ENCODE data around the gene DOCK6. TPM values are rescaled to one million over a fixed set of nuclear protein-coding genes. Genes with fewer than 3 reads are reported as not detected.

The DOCK6 gene
- total and polyA plus RNA-seq, 5 donors: 23.8 to 68.5 (median 35.8) TPM

DNA sequence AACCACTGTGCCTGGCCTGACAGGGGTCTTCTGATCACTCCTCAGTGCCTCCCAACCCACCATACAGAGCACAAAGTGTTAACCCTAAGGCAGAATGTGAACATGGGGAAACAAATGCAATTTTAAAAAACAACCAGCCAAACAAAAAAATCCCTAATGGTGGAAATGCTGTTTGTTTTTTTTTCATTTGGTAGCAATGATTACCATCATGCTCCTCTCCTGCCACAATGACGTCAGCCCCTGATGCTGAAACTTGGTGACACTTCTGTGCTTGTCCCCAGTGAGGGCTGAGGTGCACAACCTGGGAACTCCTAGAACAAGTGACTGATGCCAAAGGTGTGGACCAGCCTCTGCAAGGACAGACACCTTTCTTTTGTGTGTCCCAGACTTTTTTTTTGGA lies 29.7 kb upstream of the DOCK6 start:
- intact Hi-C loops (cut with DNase I): loop anchor here in 3 of 4 donors (5.0 to 10.0 kb wide), 2 partner anchors 153 to 155 kb away; no protein-coding TSS in a partner anchor
- peaks cover 2% of the 10 kb centered on the region for H3K4me1 ChIP-seq (ENCODE audit: control insufficient read depth, insufficient read depth, low read length)
- H3K9me3 ChIP-seq (ENCODE audit: control insufficient read depth, low read length): no peaks in the 10 kb centered on the region
- H3K4me3 ChIP-seq (ENCODE audit: low read length): no peak overlapping the region
- peak in 1 of 3 donors; percentile 18 for DNase-seq
- ATAC-seq: no peak
- 69% methylated on average over 1 of the region's 1 CpG for WGBS
- no peak overlapping the region for H3K27ac ChIP-seq (ENCODE audit: low read length)
- no peaks in the 10 kb centered on the region for H3K27me3 ChIP-seq (ENCODE audit: control insufficient read depth, insufficient read depth)

DNA sequence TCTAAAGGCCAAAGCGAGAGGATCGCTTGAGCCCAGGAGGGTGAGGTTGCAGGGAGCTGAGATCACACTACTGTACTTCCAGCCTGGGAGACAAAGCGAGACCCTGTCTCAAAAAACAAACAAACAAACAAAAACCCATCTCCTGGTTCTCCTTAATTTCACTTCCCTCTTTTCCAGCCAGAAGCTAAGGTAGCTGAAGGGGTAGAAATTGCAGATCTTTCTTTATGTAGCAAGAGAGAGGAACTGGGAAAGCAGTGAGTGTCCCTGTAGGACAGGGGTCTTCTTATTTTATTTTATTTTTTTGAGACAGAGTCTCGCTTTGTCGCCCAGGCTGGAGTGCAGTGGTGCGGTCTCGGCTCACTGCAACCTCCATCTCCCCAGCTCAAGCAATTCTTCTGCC lies 29.1 kb upstream of the DOCK6 start:
- Histone ChIP-seq H3K4me3 (ENCODE audit: low read length) (no peak overlapping the region), H3K27ac (ENCODE audit: low read length) (no peak overlapping the region), H3K27me3 (ENCODE audit: control insufficient read depth, insufficient read depth) (no peaks in the 10 kb centered on the region), H3K9me3 (ENCODE audit: control insufficient read depth, low read length) (no peaks in the 10 kb centered on the region), H3K4me1 (ENCODE audit: control insufficient read depth, insufficient read depth, low read length) (peaks cover 2% of the 10 kb centered on the region)
- ATAC-seq: no peak
- 90% methylated on average over 7 of the region's 7 CpGs for WGBS
- no peak for DNase-seq
- intact Hi-C loops (cut with DNase I): loop anchor here in 3 of 4 donors (5.0 to 10.0 kb wide), 2 partner anchors 153 to 156 kb away; no protein-coding TSS in a partner anchor

DNA sequence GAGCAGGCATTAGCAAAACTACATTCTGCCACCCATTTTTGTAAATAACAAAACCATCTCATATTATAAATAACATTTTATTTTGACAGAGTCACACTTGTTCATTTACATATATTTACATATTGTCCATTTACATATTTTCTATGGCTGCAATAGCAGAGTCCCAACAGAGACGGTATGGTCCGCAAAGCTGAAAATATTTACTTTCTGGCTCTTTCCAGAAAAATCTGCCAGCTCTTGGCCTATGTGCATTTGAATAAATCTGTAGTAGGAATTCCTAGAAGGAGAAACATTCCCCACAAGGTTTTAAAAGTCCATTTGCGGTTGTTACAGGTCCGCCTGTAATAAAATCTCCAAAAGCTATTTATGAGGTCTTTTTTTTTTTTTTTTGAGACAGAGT lies 27.9 kb upstream of the DOCK6 start:
- H3K4me3 ChIP-seq (ENCODE audit: low read length): no peak overlapping the region
- WGBS: 89% methylated on average over 4 of the region's 4 CpGs
- no peaks in the 10 kb centered on the region for H3K9me3 ChIP-seq (ENCODE audit: control insufficient read depth, low read length)
- DNase-seq (no peak), ATAC-seq (no peak)
- no peaks in the 10 kb centered on the region for H3K27me3 ChIP-seq (ENCODE audit: control insufficient read depth, insufficient read depth)
- intact Hi-C loops (cut with DNase I): loop anchor here in 3 of 4 donors (5.0 to 10.0 kb wide), 2 partner anchors 155 to 157 kb away; no protein-coding TSS in a partner anchor
- peaks cover 2% of the 10 kb centered on the region for H3K4me1 ChIP-seq (ENCODE audit: control insufficient read depth, insufficient read depth, low read length)
- H3K27ac ChIP-seq (ENCODE audit: low read length): no peak overlapping the region

DNA sequence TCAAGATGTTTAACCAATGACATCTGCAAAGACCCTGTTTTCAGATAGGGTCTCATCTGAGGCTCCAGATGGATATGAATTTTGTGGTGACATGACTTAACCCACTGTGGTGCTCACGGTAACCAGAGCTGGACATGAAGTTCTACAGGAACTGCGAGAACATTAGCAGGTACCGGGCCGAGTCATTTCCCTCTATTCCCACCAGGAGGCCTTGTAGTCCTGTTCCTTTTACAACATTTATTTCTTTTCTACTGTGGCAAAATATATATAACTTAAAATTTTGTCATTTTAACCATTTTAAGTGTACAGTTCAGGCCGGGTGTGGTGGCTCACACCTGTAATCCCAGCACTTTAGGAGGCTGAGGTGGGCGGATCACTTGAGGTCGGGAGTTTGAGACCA lies 26.0 kb upstream of the DOCK6 start:
- Histone ChIP-seq H3K9me3 (ENCODE audit: control insufficient read depth, low read length) (no peaks in the 10 kb centered on the region), H3K27me3 (ENCODE audit: control insufficient read depth, insufficient read depth) (no peaks in the 10 kb centered on the region), H3K4me3 (ENCODE audit: low read length) (no peak overlapping the region), H3K27ac (ENCODE audit: low read length) (no peak overlapping the region), H3K4me1 (ENCODE audit: control insufficient read depth, insufficient read depth, low read length) (no peaks in the 10 kb centered on the region)
- intact Hi-C loops (cut with DNase I): loop anchor here in 1 of 4 donors (5.0 kb wide), 1 partner anchor 41 kb away; no protein-coding TSS in a partner anchor
- DNase-seq: peak in 2 of 3 donors; percentile 21 to 45
- no peak for ATAC-seq
- 86% methylated on average over 7 of the region's 7 CpGs for WGBS

DNA sequence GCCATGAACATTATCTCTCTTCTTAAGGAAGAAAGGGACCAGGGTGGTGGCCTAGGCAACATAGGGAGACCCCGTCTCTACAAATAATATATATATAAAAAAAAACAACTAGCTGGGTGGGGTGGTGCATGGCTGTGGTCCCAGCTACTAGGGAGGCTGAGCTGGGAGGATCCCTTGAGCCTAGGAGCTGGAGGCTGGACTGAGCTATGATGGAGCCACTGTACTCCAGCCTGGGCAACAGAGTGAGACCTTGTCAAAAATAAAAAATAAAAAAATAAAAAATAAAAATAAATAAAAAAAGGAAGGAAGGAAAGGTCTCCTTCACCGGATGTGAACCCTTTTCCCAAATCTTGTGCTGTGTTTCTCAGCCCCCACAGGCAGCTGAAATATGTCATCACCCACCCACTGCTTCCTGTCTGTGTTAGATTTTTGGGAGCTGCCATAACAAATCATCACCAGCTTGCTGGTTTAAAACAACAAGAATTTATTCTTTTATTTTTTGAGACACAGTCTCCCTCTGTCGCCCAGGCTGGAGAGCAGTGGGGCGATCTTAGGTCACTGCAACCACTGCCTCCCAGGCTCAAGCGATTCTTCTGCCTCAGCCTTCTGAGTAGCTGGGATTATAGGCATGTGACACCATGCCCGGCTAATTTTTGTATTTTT lies 24.1 kb upstream of the DOCK6 start:
- ATAC-seq: peak; percentile 80 to 84
- H3K27ac ChIP-seq (ENCODE audit: low read length): peak overlapping the region; percentile 48

DNA sequence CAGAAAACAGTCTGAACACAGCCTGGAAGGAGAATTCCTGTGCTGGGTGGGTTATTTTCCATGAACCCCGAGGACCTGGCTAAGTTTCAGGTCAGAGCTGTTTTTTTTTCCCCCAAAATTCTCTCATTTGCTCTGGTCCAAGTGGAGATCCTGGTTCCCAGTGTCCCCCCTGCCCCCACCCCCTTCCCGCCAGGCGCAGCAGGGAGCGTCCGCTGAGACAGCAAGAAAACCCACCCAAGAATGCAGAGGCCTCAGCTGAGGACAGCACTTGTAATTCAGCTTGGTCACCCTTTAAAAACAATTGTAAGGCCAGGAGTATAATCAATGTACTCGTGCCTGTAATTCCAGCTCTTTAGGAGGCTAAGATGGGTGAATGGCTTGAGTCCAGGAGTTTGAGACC lies 22.2 kb upstream of the DOCK6 start:
- ATAC-seq (no peak), DNase-seq (peak in 1 of 3 donors; percentile 67)
- H3K27ac ChIP-seq (ENCODE audit: low read length): no peak overlapping the region
- peaks cover 4% of the 10 kb centered on the region for H3K4me1 ChIP-seq (ENCODE audit: control insufficient read depth, insufficient read depth, low read length)
- 65% methylated on average over 6 of the region's 6 CpGs for WGBS
- intact Hi-C loops (cut with DNase I): no loop called here
- H3K27me3 ChIP-seq (ENCODE audit: control insufficient read depth, insufficient read depth): no peaks in the 10 kb centered on the region
- no peak overlapping the region for H3K4me3 ChIP-seq (ENCODE audit: low read length)
- no peaks in the 10 kb centered on the region for H3K9me3 ChIP-seq (ENCODE audit: control insufficient read depth, low read length)

More for the DNA sequence above, 24.1 kb upstream of the DOCK6 start:
- no peak overlapping the region for H3K4me3 ChIP-seq (ENCODE audit: low read length)
- no peaks in the 10 kb centered on the region for H3K4me1 ChIP-seq (ENCODE audit: control insufficient read depth, insufficient read depth, low read length)
- H3K9me3 ChIP-seq (ENCODE audit: control insufficient read depth, low read length): no peaks in the 10 kb centered on the region
- intact Hi-C loops (cut with DNase I): loop anchor here in 1 of 4 donors (5.0 kb wide), 1 partner anchor 39 kb away; no protein-coding TSS in a partner anchor
- peak; percentile 47 to 72 (median 63) for DNase-seq
- WGBS: 30% methylated on average over 6 of the region's 6 CpGs
- H3K27me3 ChIP-seq (ENCODE audit: control insufficient read depth, insufficient read depth): no peaks in the 10 kb centered on the region

DNA sequence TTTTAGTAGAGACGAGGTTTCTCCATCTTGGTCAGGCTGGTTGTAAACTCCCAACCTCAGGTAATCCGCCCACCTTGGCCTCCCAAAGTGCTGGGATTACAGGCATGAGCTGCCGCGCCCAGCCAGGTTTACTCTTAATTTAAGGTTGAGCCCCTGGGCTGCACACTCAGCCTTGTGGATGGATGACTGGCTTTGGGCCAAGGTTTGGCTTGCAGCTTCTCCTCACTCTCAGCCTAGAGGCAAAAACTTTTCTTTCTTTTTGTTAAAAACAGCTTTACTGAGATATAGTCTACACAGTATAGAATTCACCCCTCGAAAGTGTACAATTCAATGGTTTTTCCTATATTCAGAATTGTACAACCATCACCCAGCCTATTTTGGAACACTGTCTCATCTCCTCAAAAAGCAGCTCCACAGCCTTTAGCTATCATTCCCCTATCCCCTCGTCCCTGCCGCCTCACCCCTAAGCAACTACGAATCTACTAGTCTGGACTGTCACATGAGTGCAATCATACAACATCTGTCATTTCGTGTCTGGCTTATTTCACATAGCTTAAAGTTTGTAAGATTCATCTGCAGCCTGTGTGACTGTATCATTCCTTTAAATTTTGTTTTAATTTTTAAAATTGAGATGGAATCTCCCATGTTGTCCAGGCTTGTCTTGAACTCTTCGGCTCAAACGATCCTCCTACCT lies 19.2 kb upstream of the DOCK6 start:
- intact Hi-C loops (cut with DNase I): no loop called here
- no peak for ATAC-seq
- H3K4me3 ChIP-seq (ENCODE audit: low read length): no peak overlapping the region
- 63% methylated on average over 11 of the region's 11 CpGs for WGBS
- no peak overlapping the region for H3K27ac ChIP-seq (ENCODE audit: low read length)
- no peaks in the 10 kb centered on the region for H3K9me3 ChIP-seq (ENCODE audit: control insufficient read depth, low read length)
- DNase-seq: peak in 1 of 3 donors; percentile 66
- H3K27me3 ChIP-seq (ENCODE audit: control insufficient read depth, insufficient read depth): no peaks in the 10 kb centered on the region
- peaks cover 4% of the 10 kb centered on the region for H3K4me1 ChIP-seq (ENCODE audit: control insufficient read depth, insufficient read depth, low read length)

DNA sequence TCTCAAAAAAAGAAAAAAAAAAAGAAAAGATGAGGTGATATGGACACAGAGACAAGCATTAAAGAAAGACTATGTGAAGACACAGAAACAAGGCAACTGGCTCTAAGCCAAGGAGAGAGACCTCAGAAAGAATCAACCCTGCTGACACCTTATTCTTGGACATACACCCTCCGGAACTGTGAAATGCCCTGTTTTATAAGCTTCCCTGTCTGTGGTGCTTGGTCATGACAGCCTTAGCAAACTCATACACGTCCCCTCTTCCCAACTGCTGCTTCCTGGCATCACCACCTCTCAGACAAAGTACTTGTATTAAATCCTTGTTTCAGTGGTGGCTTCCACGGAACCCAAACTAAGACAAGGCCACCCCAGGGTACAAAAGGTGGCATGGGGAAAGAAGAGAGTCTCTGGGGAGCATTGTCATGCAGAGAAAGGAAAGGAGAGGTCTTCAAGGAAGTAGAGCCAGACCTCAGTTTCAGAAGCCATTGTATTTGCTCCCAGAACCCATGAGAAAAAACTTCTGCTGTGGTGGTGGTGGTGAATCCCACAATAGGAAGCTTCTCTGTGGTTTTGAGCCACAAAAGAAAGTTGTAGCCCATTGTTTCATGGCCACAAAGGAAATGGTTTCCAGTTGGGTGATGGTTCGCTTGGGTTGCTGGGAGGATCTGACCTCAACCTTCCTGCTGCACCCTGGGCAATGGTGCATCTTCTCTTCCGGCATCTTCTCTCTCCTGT lies 17.3 kb upstream of the DOCK6 start:
- H3K27ac ChIP-seq (ENCODE audit: low read length): peak overlapping the region; percentile 48

DNA sequence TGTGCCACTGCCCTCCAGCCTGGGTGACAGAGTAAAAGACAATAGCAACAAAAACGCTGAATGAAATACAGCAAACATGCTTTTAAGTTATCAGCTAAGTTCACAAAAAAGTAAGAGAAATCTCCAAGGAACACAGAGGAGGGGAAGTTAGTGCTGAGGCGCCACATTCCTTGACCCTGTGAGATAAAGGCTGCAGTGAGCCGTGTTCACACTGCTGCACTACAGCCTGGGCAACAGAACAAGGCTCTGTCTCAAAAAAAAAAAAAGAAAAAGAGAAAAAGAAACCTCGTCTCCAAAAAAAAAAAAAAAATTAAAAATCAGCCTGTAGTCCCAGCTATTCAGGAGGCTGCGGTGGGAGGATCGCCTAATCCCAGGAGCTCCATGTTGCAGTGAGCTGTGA lies 16.3 kb upstream of the DOCK6 start:
- ATAC-seq: peak; percentile 93 to 95
- intact Hi-C loops (cut with DNase I): no loop called here

More for the DNA sequence above, 17.3 kb upstream of the DOCK6 start:
- Histone ChIP-seq H3K4me1 (ENCODE audit: control insufficient read depth, insufficient read depth, low read length) (peaks cover 4% of the 10 kb centered on the region), H3K4me3 (ENCODE audit: low read length) (no peak overlapping the region), H3K27me3 (ENCODE audit: control insufficient read depth, insufficient read depth) (no peaks in the 10 kb centered on the region), H3K9me3 (ENCODE audit: control insufficient read depth, low read length) (no peaks in the 10 kb centered on the region)
- intact Hi-C loops (cut with DNase I): no loop called here
- ATAC-seq (no peak), DNase-seq (no peak)
- WGBS: 66% methylated on average over 5 of the region's 5 CpGs

DNA sequence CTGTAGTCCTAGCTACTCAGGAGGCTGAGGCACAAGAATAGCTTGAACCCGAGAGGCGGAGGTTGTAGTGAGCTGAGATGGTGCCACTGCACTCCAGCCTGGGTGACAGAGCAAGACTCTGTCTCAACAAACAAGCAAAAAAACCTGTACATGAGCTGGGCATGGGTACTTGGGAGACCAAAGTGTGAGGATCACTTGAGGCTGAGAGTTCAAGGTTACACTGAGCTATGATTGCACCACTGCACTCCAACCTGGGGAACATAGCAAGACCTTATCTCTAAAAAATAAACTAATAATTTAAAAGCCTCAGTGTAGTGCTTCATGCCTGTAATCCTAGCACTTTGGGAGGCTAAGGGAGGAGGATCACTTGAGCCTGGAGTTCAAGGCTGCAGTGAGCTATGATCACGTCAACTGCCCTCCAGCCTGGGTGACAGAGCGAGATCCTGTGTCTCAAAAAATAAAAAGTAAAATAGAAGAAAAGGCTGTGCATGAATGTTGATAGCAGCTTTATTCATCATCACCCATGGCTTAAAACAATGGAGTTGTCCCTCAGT lies 12.3 kb upstream of the DOCK6 start:
- DNase-seq: no peak
- Histone ChIP-seq H3K4me3 (ENCODE audit: low read length) (no peak overlapping the region), H3K27ac (ENCODE audit: low read length) (no peak overlapping the region), H3K4me1 (ENCODE audit: control insufficient read depth, insufficient read depth, low read length) (peaks cover under 1% of the 10 kb centered on the region), H3K27me3 (ENCODE audit: control insufficient read depth, insufficient read depth) (no peaks in the 10 kb centered on the region), H3K9me3 (ENCODE audit: control insufficient read depth, low read length) (no peaks in the 10 kb centered on the region)
- no peak for ATAC-seq
- WGBS: 73% methylated on average over 4 of the region's 4 CpGs
- intact Hi-C loops (cut with DNase I): no loop called here

More for the DNA sequence above, 16.3 kb upstream of the DOCK6 start:
- WGBS: 19% methylated on average over 6 of the region's 6 CpGs
- Histone ChIP-seq H3K9me3 (ENCODE audit: control insufficient read depth, low read length) (no peaks in the 10 kb centered on the region), H3K4me1 (ENCODE audit: control insufficient read depth, insufficient read depth, low read length) (peaks cover 4% of the 10 kb centered on the region), H3K27me3 (ENCODE audit: control insufficient read depth, insufficient read depth) (no peaks in the 10 kb centered on the region), H3K27ac (ENCODE audit: low read length) (no peak overlapping the region), H3K4me3 (ENCODE audit: low read length) (no peak overlapping the region)
- DNase-seq: peak in 2 of 3 donors; percentile 58 to 78
